Measurements from ENCODE around the gene SPATA31A1. TPM values are rescaled to one million over a fixed set of nuclear protein-coding genes. Genes with fewer than 3 reads are reported as not detected.
"Not testable (repeated sequence)": the region's sequence is repeated elsewhere in the genome, so short reads cannot be mapped to it uniquely, and the experiment has no call there.

SPATA31A1 gene
- total RNA-seq (not detected), polyA plus RNA-seq (not detected)

DNA sequence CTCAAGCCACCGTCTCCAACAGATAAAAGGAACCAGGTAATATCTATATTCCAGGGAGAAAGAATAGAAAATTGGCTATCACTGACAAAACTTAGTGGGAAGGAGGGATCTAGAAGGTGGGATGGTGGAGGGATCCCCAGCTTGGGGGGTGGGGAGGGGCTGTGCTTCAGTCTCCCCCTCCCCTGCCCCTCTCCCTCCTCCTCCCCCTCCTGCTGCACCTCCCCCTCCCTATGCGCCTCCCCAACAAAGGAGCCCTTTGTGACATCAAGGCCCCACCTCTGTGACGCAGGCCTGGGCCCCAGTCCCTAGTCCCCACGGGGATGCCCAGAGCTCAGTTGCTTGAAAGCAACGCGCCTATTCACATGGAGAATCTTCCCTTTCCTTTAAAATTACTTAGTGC lies at the start of gene SPATA31A1:
Gene SPATA31A1 (plus strand): TSS at position 301 of the 400 bp plus-strand sequence. CDS start 62 bp downstream, at position 363.
- H3K27ac ChIP-seq (ENCODE audit: low read depth); H3K4me1 ChIP-seq (ENCODE audit: insufficient read depth); DNase-seq (ENCODE audit: extremely low spot score); H3K4me3 ChIP-seq (ENCODE audit: low read depth, low read length); H3K36me3 ChIP-seq (ENCODE audit: insufficient read depth): not testable (repeated sequence)
- WGBS = 90% methylated on average over 2 of the region's 6 CpGs

DNA sequence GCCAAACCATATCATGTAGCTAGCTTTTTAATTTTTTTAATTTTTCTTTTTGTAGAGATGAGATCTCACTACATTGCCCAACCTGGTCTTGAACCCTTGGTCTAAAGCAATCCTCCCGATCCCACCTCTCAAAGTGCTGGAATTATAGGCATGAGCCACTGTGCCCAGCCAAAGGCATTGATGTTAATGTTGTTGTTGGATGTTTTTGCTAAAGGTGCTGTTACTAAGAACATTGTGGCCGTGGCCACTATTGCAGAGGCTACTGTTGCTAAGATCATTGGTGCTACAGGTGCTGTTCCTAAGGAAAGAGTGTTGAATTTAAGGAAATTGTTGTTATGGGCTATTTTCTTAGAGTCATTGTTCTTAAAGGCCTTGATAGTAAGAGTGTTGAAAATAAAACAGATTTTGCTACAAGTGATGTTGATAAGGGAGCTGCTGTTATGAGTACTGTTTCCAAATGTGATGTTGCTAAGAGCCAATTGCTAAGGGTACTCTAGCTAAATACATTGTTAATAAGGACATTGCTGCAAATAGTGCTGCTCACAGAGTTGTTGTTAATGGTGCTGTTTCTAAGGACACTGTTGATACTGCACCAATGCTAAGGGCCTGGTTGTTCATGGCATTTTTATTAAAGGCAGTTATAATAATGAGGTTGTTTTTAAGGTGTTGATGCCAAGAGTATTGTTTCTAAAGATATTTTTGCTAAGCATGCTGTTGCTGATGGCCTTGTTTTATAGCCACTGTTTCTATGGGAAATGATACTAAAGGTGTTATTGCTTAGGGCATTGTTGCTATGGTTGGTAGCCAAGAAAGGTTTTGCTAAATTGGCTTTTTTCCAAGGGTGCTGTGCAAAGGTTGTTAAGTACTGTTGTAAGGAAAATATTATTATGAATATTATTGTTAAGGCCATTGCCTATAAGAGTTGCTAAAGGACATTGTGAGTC lies 52.1 kb downstream of the SPATA31A1 start:
- H3K4me1 ChIP-seq (ENCODE audit: insufficient read depth); H3K27ac ChIP-seq (ENCODE audit: low read depth); H3K36me3 ChIP-seq (ENCODE audit: insufficient read depth); H3K4me3 ChIP-seq (ENCODE audit: low read depth, low read length); DNase-seq (ENCODE audit: extremely low spot score): not testable (repeated sequence)
- WGBS = 60% methylated on average over 1 of the region's 2 CpGs

DNA sequence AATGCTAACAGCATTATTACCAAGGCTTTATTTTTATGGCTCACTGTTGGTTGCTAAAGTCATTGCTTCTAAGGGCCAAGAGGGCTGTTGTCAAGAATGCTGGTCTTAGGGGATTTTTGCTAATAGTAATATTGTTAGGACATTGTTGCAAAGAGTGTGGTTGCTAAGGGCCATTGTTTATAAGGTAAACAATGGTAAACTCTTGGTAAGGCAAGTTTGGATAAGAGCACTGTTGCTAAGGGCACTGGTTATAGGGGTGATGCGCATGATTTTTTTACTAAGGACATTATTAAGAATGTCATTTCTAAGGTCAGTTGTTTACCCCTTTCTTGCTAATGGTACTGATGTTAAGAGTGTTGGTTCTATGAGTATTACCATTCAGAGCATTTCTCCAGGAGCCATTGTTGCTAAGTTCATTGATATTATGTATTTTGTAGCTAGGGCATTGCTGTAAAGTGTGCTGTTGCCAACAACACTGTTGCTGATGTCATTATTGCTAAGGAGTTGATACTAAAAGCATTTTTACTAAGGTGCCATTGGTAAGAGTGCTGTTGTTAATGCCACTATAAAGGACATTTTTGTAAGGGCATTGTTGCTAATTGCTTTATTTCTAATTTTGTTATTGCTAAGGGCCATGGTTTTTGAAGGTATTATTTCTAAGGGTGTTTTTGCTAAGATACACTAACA lies 55.9 kb downstream of the SPATA31A1 start:
- WGBS = no CpG with 5 or more reads among the region's 1 CpG
- DNase-seq (ENCODE audit: extremely low spot score); H3K36me3 ChIP-seq (ENCODE audit: insufficient read depth); H3K4me1 ChIP-seq (ENCODE audit: insufficient read depth); H3K4me3 ChIP-seq (ENCODE audit: low read depth, low read length); H3K27ac ChIP-seq (ENCODE audit: low read depth): not testable (repeated sequence)

Other genes starting within 250 kb of the SPATA31A1 start
- gene CNTNAP3, start 67.5 kb upstream of the SPATA31A1 start, total RNA-seq = 20.9 TPM
- gene CNTNAP3, start 67.5 kb upstream of the SPATA31A1 start, polyA plus RNA-seq = 4.3 TPM